Heart left ventricle (tissue), 11 donors: ENCODE results near the gene MBD3L2. TPM values are rescaled to one million over a fixed set of nuclear protein-coding genes. Genes with fewer than 3 reads are reported as not detected.

Experiments
- polyA plus RNA-seq, 2 donors: library from polyadenylated mRNA; stranded (reverse); fragments of 200-250 nt; gene quantifications; one replicate each; pipeline ENCODE4 v1.2.3, GENCODE V29; 2013
- total RNA-seq, 9 donors: library from RNA; depleted of rRNA in 2 of 9; stranded (reverse); fragments of >200 nt in 2 of 9; fragmentation: NEBNext Ultra II Directional in 3 of 9; extraction: Animal tissue kit (Norgen Biotek cat#: 25700) in 3 of 9; gene quantifications; one replicate each; pipeline versions ENCODE4 v1.1.0 to v1.2.4, GENCODE V29; 2016 to 2023
- donor health status: ischemic (EF 13 %, LVEDD 7.1; RV severe dilation, severe dysfunction).
- donor health status: healthy with polysubstance abuse.
- donor health status: DM: no; HTN: yes; CAD: no.
- donor health status: DM: no; HTN: no; CAD: no.
- donor health status: ischemic (EF 25% LVEDD 5.7; RV mildly dilated, moderate dysfunction).
- donor health status: healthy.
- donor health status: DM: yes; HTN: yes; CAD: no.
- donor health status: PGD.
- donor health status: nonischemic (EF 23%, LVEDD 6.1; RV moderate dilation, normal function).

Gene MBD3L2
- total and polyA plus RNA-seq, 11 donors: not detected

Other genes with a start within 250 kb of the MBD3L2 start
- 1 to 10 TPM in 2 of 9 donors, under 1 TPM in 2, not detected in 5; 0.18 to 6.4 (median 0.97) TPM for gene ADGRE1, start 161.7 kb upstream of the MBD3L2 start, total RNA-seq
- under 1 TPM in 1 of 2 donors, not detected in 1; 0.12 TPM for gene ADGRE1, start 161.7 kb upstream of the MBD3L2 start, polyA plus RNA-seq
- gene MBD3L2B, start 27.9 kb upstream of the MBD3L2 start, total RNA-seq: not detected
- not detected for gene MBD3L2B, start 27.9 kb upstream of the MBD3L2 start, polyA plus RNA-seq
- gene MBD3L5, start 18.7 kb upstream of the MBD3L2 start, total RNA-seq: not detected
- not detected for gene MBD3L5, start 18.7 kb upstream of the MBD3L2 start, polyA plus RNA-seq
- not detected for gene MBD3L4, start 9.1 kb upstream of the MBD3L2 start, total RNA-seq
- not detected for gene MBD3L4, start 9.1 kb upstream of the MBD3L2 start, polyA plus RNA-seq
- gene MBD3L3, start 9.4 kb downstream of the MBD3L2 start, total RNA-seq: not detected
- not detected for gene MBD3L3, start 9.4 kb downstream of the MBD3L2 start, polyA plus RNA-seq
- gene ZNF557, start 20.4 kb downstream of the MBD3L2 start, total RNA-seq: 1 to 10 TPM; 3.1 to 7.1 (median 3.9) TPM
- gene ZNF557, start 20.4 kb downstream of the MBD3L2 start, polyA plus RNA-seq: 1 to 10 TPM; 1.9 to 2.0 TPM
- gene INSR, start 245.1 kb downstream of the MBD3L2 start, total RNA-seq: 100 to 1,000 TPM in 5 of 9 donors, 10 to 100 TPM in 4; 73.7 to 221 (median 103) TPM
- 10 to 100 TPM; 28.7 to 40.5 TPM for gene INSR, start 245.1 kb downstream of the MBD3L2 start, polyA plus RNA-seq